ENCODE results near the gene TTC7B. TPM values are rescaled to one million over a fixed set of nuclear protein-coding genes. Genes with fewer than 3 reads are reported as not detected.

Gene TTC7B
- total and polyA plus RNA-seq, 10 of the 15 experiments (the other 5 are each of a cell fraction or from before 2014, with no cell fraction given) = under 0.01 to 1.1 (median 0.26) TPM; not detected in 2

DNA sequence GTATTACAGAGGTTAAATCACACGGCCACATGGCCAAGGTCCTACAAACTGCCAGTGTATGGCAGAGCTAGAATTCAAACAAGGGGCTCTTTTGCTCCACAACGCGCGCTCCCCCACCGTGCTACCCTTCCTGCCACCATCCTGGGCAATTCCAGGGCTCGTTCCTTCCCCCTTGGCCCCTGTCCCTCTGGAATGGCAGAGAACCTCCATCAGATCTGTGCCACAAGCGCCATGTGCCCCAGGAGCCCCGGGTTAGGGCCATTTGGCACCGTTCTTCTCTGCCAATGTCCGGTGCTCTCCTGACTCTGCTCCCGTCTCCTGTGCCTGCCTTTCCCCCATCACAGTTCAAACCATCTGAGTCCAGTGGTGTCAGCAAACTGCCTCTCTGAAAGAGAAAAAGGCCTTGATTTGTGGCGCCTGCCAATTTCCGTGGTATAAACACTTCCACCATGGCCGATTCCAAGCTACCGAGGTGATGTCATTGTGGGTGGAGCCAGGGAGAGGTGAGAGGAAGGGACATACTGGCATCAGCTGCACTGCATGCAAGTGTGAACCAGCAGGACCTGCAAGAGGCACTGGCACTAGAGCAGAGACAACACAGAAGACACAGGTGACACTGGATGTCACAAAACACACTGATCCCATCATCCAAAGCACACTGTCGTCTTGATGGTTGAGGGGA, 256.3 kb downstream of the TTC7B start:
- ChIA-PET SMC1A (ENCODE audit: uncharacterized antibody, unreplicated experiment) (no interaction called here), POLR2A (no interaction called here), RAD21 (ENCODE audit: unreplicated experiment) (no interaction called here), CTCF (no interaction called here)
- TF ChIP-seq PAX8 (IDR thresholded peaks at IDR 0.05) (no peak), EP300 (IDR thresholded peaks at IDR 0.05; ENCODE audit: borderline replicate concordance in 1 of 2, control insufficient read depth in 1 of 2, low read depth in 2 of 2, low read length in 2 of 2) (no peak), SIX5 (IDR thresholded peaks at IDR 0.05; ENCODE audit: low read depth, low read length, severe bottlenecking) (no peak), ZNF24 (IDR thresholded peaks at IDR 0.05) (no peak), WRNIP1 (IDR thresholded peaks at IDR 0.05; ENCODE audit: borderline replicate concordance, low read depth, low read length) (no peak), RELA (IDR thresholded peaks at IDR 0.05; ENCODE audit: borderline replicate concordance, partially characterized antibody) (no peak), EGR1 (IDR thresholded peaks at IDR 0.05; ENCODE audit: borderline replicate concordance in 1 of 2, low read depth in 2 of 2, low read length in 2 of 2) (no peak)
- TF ChIP-seq, protein P1, sequence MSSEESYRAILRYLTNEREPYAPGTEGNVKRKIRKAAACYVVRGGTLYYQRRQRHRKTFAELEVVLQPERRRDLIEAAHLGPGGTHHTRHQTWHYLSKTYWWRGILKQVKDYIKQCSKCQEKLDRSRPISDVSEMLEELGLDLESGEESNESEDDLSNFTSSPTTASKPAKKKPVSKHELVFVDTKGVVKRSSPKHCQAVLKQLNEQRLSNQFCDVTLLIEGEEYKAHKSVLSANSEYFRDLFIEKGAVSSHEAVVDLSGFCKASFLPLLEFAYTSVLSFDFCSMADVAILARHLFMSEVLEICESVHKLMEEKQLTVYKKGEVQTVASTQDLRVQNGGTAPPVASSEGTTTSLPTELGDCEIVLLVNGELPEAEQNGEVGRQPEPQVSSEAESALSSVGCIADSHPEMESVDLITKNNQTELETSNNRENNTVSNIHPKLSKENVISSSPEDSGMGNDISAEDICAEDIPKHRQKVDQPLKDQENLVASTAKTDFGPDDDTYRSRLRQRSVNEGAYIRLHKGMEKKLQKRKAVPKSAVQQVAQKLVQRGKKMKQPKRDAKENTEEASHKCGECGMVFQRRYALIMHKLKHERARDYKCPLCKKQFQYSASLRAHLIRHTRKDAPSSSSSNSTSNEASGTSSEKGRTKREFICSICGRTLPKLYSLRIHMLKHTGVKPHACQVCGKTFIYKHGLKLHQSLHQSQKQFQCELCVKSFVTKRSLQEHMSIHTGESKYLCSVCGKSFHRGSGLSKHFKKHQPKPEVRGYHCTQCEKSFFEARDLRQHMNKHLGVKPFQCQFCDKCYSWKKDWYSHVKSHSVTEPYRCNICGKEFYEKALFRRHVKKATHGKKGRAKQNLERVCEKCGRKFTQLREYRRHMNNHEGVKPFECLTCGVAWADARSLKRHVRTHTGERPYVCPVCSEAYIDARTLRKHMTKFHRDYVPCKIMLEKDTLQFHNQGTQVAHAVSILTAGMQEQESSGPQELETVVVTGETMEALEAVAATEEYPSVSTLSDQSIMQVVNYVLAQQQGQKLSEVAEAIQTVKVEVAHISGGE (CRISPR knock-in tag; IDR thresholded peaks at IDR 0.05) = no peak
- TF ChIP-seq, protein P2, sequence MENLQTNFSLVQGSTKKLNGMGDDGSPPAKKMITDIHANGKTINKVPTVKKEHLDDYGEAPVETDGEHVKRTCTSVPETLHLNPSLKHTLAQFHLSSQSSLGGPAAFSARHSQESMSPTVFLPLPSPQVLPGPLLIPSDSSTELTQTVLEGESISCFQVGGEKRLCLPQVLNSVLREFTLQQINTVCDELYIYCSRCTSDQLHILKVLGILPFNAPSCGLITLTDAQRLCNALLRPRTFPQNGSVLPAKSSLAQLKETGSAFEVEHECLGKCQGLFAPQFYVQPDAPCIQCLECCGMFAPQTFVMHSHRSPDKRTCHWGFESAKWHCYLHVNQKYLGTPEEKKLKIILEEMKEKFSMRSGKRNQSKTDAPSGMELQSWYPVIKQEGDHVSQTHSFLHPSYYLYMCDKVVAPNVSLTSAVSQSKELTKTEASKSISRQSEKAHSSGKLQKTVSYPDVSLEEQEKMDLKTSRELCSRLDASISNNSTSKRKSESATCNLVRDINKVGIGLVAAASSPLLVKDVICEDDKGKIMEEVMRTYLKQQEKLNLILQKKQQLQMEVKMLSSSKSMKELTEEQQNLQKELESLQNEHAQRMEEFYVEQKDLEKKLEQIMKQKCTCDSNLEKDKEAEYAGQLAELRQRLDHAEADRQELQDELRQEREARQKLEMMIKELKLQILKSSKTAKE (IDR thresholded peaks at IDR 0.05; ENCODE audit: low read depth, poor library complexity, severe bottlenecking) = no peak
- H3K9me3 ChIP-seq (replicated peaks; ENCODE audit: control insufficient read depth, insufficient read depth, low read length) = no peaks in the 10 kb centered on the region
- FAIRE-seq (no peak), ATAC-seq (no peak), DNase-seq (ENCODE audit: low read depth, low spot score) (no peak)
- H3K79me2 ChIP-seq (ENCODE audit: control insufficient read depth, insufficient read depth, low read length) = no peaks in the 10 kb centered on the region
- H3K9ac ChIP-seq (ENCODE audit: control insufficient read depth, insufficient read depth, low read length) = no peak overlapping the region
- intact Hi-C loops (cut with micrococcal nuclease; ENCODE audit: unreplicated experiment) = no loop called here
- H3K4me3 ChIP-seq = no peak overlapping the region
- no peaks in the 10 kb centered on the region; the same call in 1 of the 2 replicates for H4K20me1 ChIP-seq (ENCODE audit: control insufficient read depth, insufficient read depth)
- no peaks in the 10 kb centered on the region for H3K36me3 ChIP-seq (ENCODE audit: control insufficient read depth in 2 of 2, insufficient read depth in 2 of 2, low read length in 1 of 2)
- no peaks in the 10 kb centered on the region for H3K4me1 ChIP-seq (ENCODE audit: control insufficient read depth, insufficient read depth, low read length)
- WGBS (ENCODE audit: insufficient coverage, insufficient replicate concordance, low lambda C conversion rate, missing lambda C conversion rate) = 37% methylated on average over 16 of the region's 16 CpGs
- in situ Hi-C loops (cut with MboI) = no loop called here
- peaks cover 1 to 3% of the 10 kb centered on the region in 2 experiments; a peak in 3 of 4 replicates for H3K27me3 ChIP-seq (replicated peaks in 1 of 2; ENCODE audit: control insufficient read depth in 2 of 2, insufficient read depth in 2 of 2, low read length in 1 of 2)
- H3K27ac ChIP-seq (ENCODE audit: control insufficient read depth, insufficient read depth) = no peak overlapping the region
- H3K4me2 ChIP-seq (ENCODE audit: control insufficient read depth, insufficient read depth) = no peak overlapping the region
- H2AFZ ChIP-seq (ENCODE audit: control insufficient read depth, low read depth, low read length) = no peak overlapping the region
- no TSS peak for BruUV-seq (replicated peaks)
